ENCODE measurements around the gene DNAJC4. TPM values are rescaled to one million over a fixed set of nuclear protein-coding genes. Genes with fewer than 3 reads are reported as not detected.

The DNAJC4 gene
- total RNA-seq, 1 experiment from 2014 or later = 19.5 TPM

- H3K27ac Mint-ChIP-seq (ENCODE audit: low read depth, unreplicated experiment) = no peak overlapping the region
Measured at GRCh38 chr11:64234647-64235379, 4.5 kb downstream of the DNAJC4 start.

GRCh38 chr11:64235437-64236161 is 5.3 kb downstream of the DNAJC4 start:
- CTCF ChIA-PET = interaction anchor here (0.5 to 1.6 kb wide), 6 partner anchors 10 to 108 kb away, joined by 3 to 5 read pairs (median 3); partner anchors contain the start of gene TRMT112
- Mint-ChIP-seq H3K4me1 (ENCODE audit: insufficient read depth, unreplicated experiment) (peaks cover 26% of the 10 kb centered on the region), H3K27ac (ENCODE audit: low read depth, unreplicated experiment) (no peak overlapping the region), H3K9me3 (ENCODE audit: unreplicated experiment) (no peaks in the 10 kb centered on the region), H3K27me3 (ENCODE audit: insufficient read depth, unreplicated experiment) (no peaks in the 10 kb centered on the region), H3K36me3 (ENCODE audit: insufficient read depth, unreplicated experiment) (peaks cover 35% of the 10 kb centered on the region), H3K4me3 (ENCODE audit: unreplicated experiment) (peak overlapping the region; percentile 73)
- DNase-seq (ENCODE audit: unreplicated experiment) = no peak
- POLR2A ChIA-PET = interaction anchor here (0.6 to 1.7 kb wide), 7 partner anchors 9 to 554 kb away, joined by 3 to 5 read pairs (median 4); partner anchors contain the start of genes NUDT22, RTN3 and TRPT1
- intact Hi-C loops (cut with micrococcal nuclease) = no loop called here
- TF ChIP-seq CTCF (IDR thresholded peaks at IDR 0.05; ENCODE audit: unreplicated experiment) = no peak
- no TSS peak for BruUV-seq (replicated peaks)

More at GRCh38 chr11:64234647-64235379, 4.5 kb downstream of the DNAJC4 start:
- TF ChIP-seq CTCF (IDR thresholded peaks at IDR 0.05; ENCODE audit: unreplicated experiment) = no peak
- H3K27me3 Mint-ChIP-seq (ENCODE audit: insufficient read depth, unreplicated experiment) = no peaks in the 10 kb centered on the region
- peak overlapping the region; percentile 73 for H3K4me3 Mint-ChIP-seq (ENCODE audit: unreplicated experiment)
- ChIA-PET CTCF (interaction anchor here (0.9 to 1.1 kb wide), 3 partner anchors 11 to 97 kb away, joined by 3 to 5 read pairs (median 3); partner anchors contain the start of gene TRMT112), POLR2A (interaction anchor here (0.5 to 11.9 kb wide), 8 partner anchors 9 to 553 kb away, joined by 3 to 122 read pairs (median 4); partner anchors contain the start of genes BAD, FKBP2, NUDT22 and PPP1R14B)
- peaks cover 19% of the 10 kb centered on the region for H3K4me1 Mint-ChIP-seq (ENCODE audit: insufficient read depth, unreplicated experiment)
- no TSS peak for BruUV-seq (replicated peaks)
- DNase-seq (ENCODE audit: unreplicated experiment) = peak; percentile 34
- no peaks in the 10 kb centered on the region for H3K9me3 Mint-ChIP-seq (ENCODE audit: unreplicated experiment)
- intact Hi-C loops (cut with micrococcal nuclease) = no loop called here
- H3K36me3 Mint-ChIP-seq (ENCODE audit: insufficient read depth, unreplicated experiment) = peaks cover 29% of the 10 kb centered on the region

- Mint-ChIP-seq H3K36me3 (ENCODE audit: insufficient read depth, unreplicated experiment) (peaks cover 36% of the 10 kb centered on the region), H3K4me3 (ENCODE audit: unreplicated experiment) (no peak overlapping the region), H3K27ac (ENCODE audit: low read depth, unreplicated experiment) (peak overlapping the region; percentile 58), H3K27me3 (ENCODE audit: insufficient read depth, unreplicated experiment) (no peaks in the 10 kb centered on the region), H3K9me3 (ENCODE audit: unreplicated experiment) (no peaks in the 10 kb centered on the region), H3K4me1 (ENCODE audit: insufficient read depth, unreplicated experiment) (peaks cover 17% of the 10 kb centered on the region)
- no peak for TF ChIP-seq CTCF (IDR thresholded peaks at IDR 0.05; ENCODE audit: unreplicated experiment)
- CTCF ChIA-PET = interaction anchor here (0.5 to 1.8 kb wide), 3 partner anchors 12 to 33 kb away, joined by 3 to 6 read pairs (median 3); no protein-coding TSS in a partner anchor
- no peak for DNase-seq (ENCODE audit: unreplicated experiment)
- no TSS peak for BruUV-seq (replicated peaks)
- intact Hi-C loops (cut with micrococcal nuclease) = no loop called here
- POLR2A ChIA-PET = no interaction called here
Measured at GRCh38 chr11:64237484-64237951, 7.2 kb downstream of the DNAJC4 start.

GRCh38 chr11:64238076-64238475 is 7.7 kb downstream of the DNAJC4 start:
- TF ChIP-seq CTCF (IDR thresholded peaks at IDR 0.05; ENCODE audit: unreplicated experiment) = no peak
- H3K4me1 Mint-ChIP-seq (ENCODE audit: insufficient read depth, unreplicated experiment) = peaks cover 15% of the 10 kb centered on the region
- H3K27ac Mint-ChIP-seq (ENCODE audit: low read depth, unreplicated experiment) = no peak overlapping the region
- intact Hi-C loops (cut with micrococcal nuclease) = no loop called here
- no peak for DNase-seq (ENCODE audit: unreplicated experiment)
- ChIA-PET POLR2A (interaction anchor here (0.7 to 10.8 kb wide), 3 partner anchors 9 to 32 kb away, joined by 3 to 122 read pairs (median 73); partner anchors contain the start of genes DNAJC4, NUDT22, PPP1R14B and TRPT1), CTCF (interaction anchor here (1.4 to 1.8 kb wide), 2 partner anchors 13 to 33 kb away, joined by 5 to 6 read pairs; partner anchors contain the start of gene PLCB3)
- H3K9me3 Mint-ChIP-seq (ENCODE audit: unreplicated experiment) = no peaks in the 10 kb centered on the region
- peaks cover 41% of the 10 kb centered on the region for H3K36me3 Mint-ChIP-seq (ENCODE audit: insufficient read depth, unreplicated experiment)
- H3K4me3 Mint-ChIP-seq (ENCODE audit: unreplicated experiment) = no peak overlapping the region
- no peaks in the 10 kb centered on the region for H3K27me3 Mint-ChIP-seq (ENCODE audit: insufficient read depth, unreplicated experiment)
- no TSS peak for BruUV-seq (replicated peaks)
